Activated CD8-positive, alpha-beta memory T cell treated with anti-CD3 and anti-CD28 coated beads for 36 hours (primary cell): ENCODE results near the gene ANKDD1A. TPM values are rescaled to one million over a fixed set of nuclear protein-coding genes. Genes with fewer than 3 reads are reported as not detected.

ENCODE experiments used
- CTCF ChIA-PET: fragments of 350-600 bp; sonication (Branson Sonifier 250); formaldehyde crosslinking; loops from one replicate; lab custom pipeline; 2021; ENCODE audit warnings: antibody characterized with exemption; lab: Charles Lee
- POLR2A ChIA-PET: fragments of 350-600 bp; sonication (Branson Sonifier 250); formaldehyde crosslinking; loops from one replicate; lab custom pipeline; 2021; ENCODE audit warnings: antibody characterized with exemption; lab: Charles Lee
- total RNA-seq, 2 experiments: library from RNA; stranded (reverse); gene quantifications; one replicate each; pipeline ENCODE4 v1.2.3, GENCODE V29; 2021

The ANKDD1A gene
- total RNA-seq, 2 experiments from 2014 or later = 2.2 to 2.3 TPM

- ChIA-PET CTCF (no interaction called here), POLR2A (no interaction called here)
Measured at GRCh38 chr15:64943512-64944225, 32.0 kb downstream of the ANKDD1A start.

- CTCF ChIA-PET = no interaction called here
- POLR2A ChIA-PET = interaction anchor here (0.6 kb wide), 1 partner anchor 249 kb away, joined by 3 read pairs; no protein-coding TSS in a partner anchor
Measured at GRCh38 chr15:64944961-64945360, 33.3 kb downstream of the ANKDD1A start.

- ChIA-PET CTCF (interaction anchor here (1.0 kb wide), 1 partner anchor 37 kb away, joined by 3 read pairs; no protein-coding TSS in a partner anchor), POLR2A (no interaction called here)
Measured at GRCh38 chr15:64947211-64947610, 35.5 kb downstream of the ANKDD1A start.

GRCh38 chr15:64948916-64949315 lies 37.2 kb downstream of the ANKDD1A start:
- POLR2A ChIA-PET = no interaction called here
- CTCF ChIA-PET = interaction anchor here (0.6 kb wide), 1 partner anchor 521 kb away, joined by 5 read pairs; no protein-coding TSS in a partner anchor

GRCh38 chr15:64949383-64950186 lies 37.9 kb downstream of the ANKDD1A start:
- POLR2A ChIA-PET = no interaction called here

GRCh38 chr15:64950888-64951287 lies 39.2 kb downstream of the ANKDD1A start:
- CTCF ChIA-PET = no interaction called here

More at GRCh38 chr15:64949383-64950186, 37.9 kb downstream of the ANKDD1A start:
- CTCF ChIA-PET = interaction anchor here (0.6 kb wide), 1 partner anchor 522 kb away, joined by 5 read pairs; no protein-coding TSS in a partner anchor

GRCh38 chr15:64951777-64952418 lies 40.2 kb downstream of the ANKDD1A start:
- CTCF ChIA-PET = no interaction called here
- POLR2A ChIA-PET = no interaction called here

More at GRCh38 chr15:64950888-64951287, 39.2 kb downstream of the ANKDD1A start:
- POLR2A ChIA-PET = no interaction called here

GRCh38 chr15:64954395-64954794 lies 42.7 kb downstream of the ANKDD1A start:
- CTCF ChIA-PET = no interaction called here
- POLR2A ChIA-PET = no interaction called here

GRCh38 chr15:64959128-64959527 lies 47.4 kb downstream of the ANKDD1A start:
- CTCF ChIA-PET = no interaction called here
- POLR2A ChIA-PET = no interaction called here

- ChIA-PET POLR2A (no interaction called here), CTCF (no interaction called here)
Measured at GRCh38 chr15:64960153-64960552, 48.5 kb downstream of the ANKDD1A start.

- ChIA-PET CTCF (no interaction called here), POLR2A (no interaction called here)
Measured at GRCh38 chr15:64961013-64961412, 49.3 kb downstream of the ANKDD1A start.

- CTCF ChIA-PET = no interaction called here
- POLR2A ChIA-PET = no interaction called here
Measured at GRCh38 chr15:64969401-64969800, 57.7 kb downstream of the ANKDD1A start.

- CTCF ChIA-PET = no interaction called here
- POLR2A ChIA-PET = no interaction called here
Measured at GRCh38 chr15:64970698-64971097, 59.0 kb downstream of the ANKDD1A start.

- CTCF ChIA-PET = interaction anchor here (1.2 kb wide), 1 partner anchor 9 kb away, joined by 3 read pairs; no protein-coding TSS in a partner anchor
- POLR2A ChIA-PET = interaction anchor here (0.7 kb wide), 1 partner anchor 13 kb away, joined by 3 read pairs; no protein-coding TSS in a partner anchor
Measured at GRCh38 chr15:64975390-64975789, 63.7 kb downstream of the ANKDD1A start.

- CTCF ChIA-PET = no interaction called here
- POLR2A ChIA-PET = no interaction called here
Measured at GRCh38 chr15:64979252-64979710, 67.6 kb downstream of the ANKDD1A start.

GRCh38 chr15:64981812-64982431 lies 70.2 kb downstream of the ANKDD1A start:
- ChIA-PET POLR2A (interaction anchor here (0.5 to 0.7 kb wide), 2 partner anchors 8 to 329 kb away, joined by 4 read pairs; partner anchors contain the start of gene SPG21), CTCF (interaction anchor here (0.7 kb wide), 1 partner anchor 262 kb away, joined by 4 read pairs; no protein-coding TSS in a partner anchor)

GRCh38 chr15:64982472-64982871 lies 70.8 kb downstream of the ANKDD1A start:
- CTCF ChIA-PET = interaction anchor here (0.7 kb wide), 1 partner anchor 263 kb away, joined by 4 read pairs; no protein-coding TSS in a partner anchor
- POLR2A ChIA-PET = no interaction called here

GRCh38 chr15:64985366-64986033 lies 73.8 kb downstream of the ANKDD1A start:
- CTCF ChIA-PET = interaction anchor here (1.1 kb wide), 1 partner anchor 265 kb away, joined by 3 read pairs; no protein-coding TSS in a partner anchor
- POLR2A ChIA-PET = no interaction called here
